Natural killer cell (primary cell): ENCODE measurements around the gene THPO. TPM values are rescaled to one million over a fixed set of nuclear protein-coding genes. Genes with fewer than 3 reads are reported as not detected.
A peak's percentile ranks its signal among the peaks of the same experiment; 100 is the strongest.

Experiments used
- ATAC-seq, 3 donors: fragments of 150-1000 bp in 2 of 3; fragments of 200-7000 bp in 1 of 3; cut with Tn5 transposase; 1 replicate in 1 of 3; 2 replicates in 2 of 3; pipeline ENCODE4 v1.10.0; 2021; ENCODE audit warnings: mild to moderate bottlenecking in 2 of 3, moderate library complexity in 2 of 3
- DNase-seq, 2 donors: peaks; one replicate each; pipeline versions ENCODE4 v3.0.0 to v3.0.0-alpha.2; 2013 to 2021; ENCODE audit warnings: mixed read lengths in 1 of 2
- H3K27ac ChIP-seq: one replicate; pipeline ENCODE4 v1.5.1; 2013; ENCODE audit warnings: mild to moderate bottlenecking, low read length
- H3K27me3 ChIP-seq: one replicate; pipeline ENCODE4 v1.6.1; 2013; ENCODE audit warnings: low read length; ENCODE audit not compliant: control insufficient read depth, insufficient read depth
- H3K36me3 ChIP-seq: one replicate; pipeline ENCODE4 v1.6.1; 2013; ENCODE audit warnings: low read length; ENCODE audit not compliant: control insufficient read depth, insufficient read depth
- H3K4me1 ChIP-seq: one replicate; pipeline ENCODE4 v1.6.1; 2013; ENCODE audit warnings: low read length; ENCODE audit not compliant: control insufficient read depth, insufficient read depth
- H3K4me3 ChIP-seq: one replicate; pipeline ENCODE4 v1.5.1; 2013; ENCODE audit warnings: low read length
- H3K9me3 ChIP-seq: one replicate; pipeline ENCODE4 v1.6.1; 2013; ENCODE audit warnings: low read length; ENCODE audit not compliant: control insufficient read depth, insufficient read depth
- H3K27ac Mint-ChIP-seq, 2 donors: one replicate each; pipeline ENCODE4 v1.8.0; 2022; ENCODE audit warnings: mild to moderate bottlenecking in 2 of 2, mixed read lengths in 2 of 2, moderate library complexity in 1 of 2
- H3K27me3 Mint-ChIP-seq, 2 donors: one replicate each; pipeline ENCODE4 v1.8.0; 2022; ENCODE audit warnings: low read depth in 2 of 2, mixed read lengths in 2 of 2
- H3K36me3 Mint-ChIP-seq: one replicate; pipeline ENCODE4 v1.8.0; 2022; ENCODE audit warnings: mixed read lengths
- H3K4me1 Mint-ChIP-seq, 2 donors: one replicate each; pipeline ENCODE4 v1.8.0; 2022; ENCODE audit warnings: mixed read lengths in 2 of 2
- H3K4me3 Mint-ChIP-seq: one replicate; pipeline ENCODE4 v1.8.0; 2022; ENCODE audit warnings: mild to moderate bottlenecking, moderate library complexity, mixed read lengths
- H3K9me3 Mint-ChIP-seq, 2 donors: one replicate each; pipeline ENCODE4 v1.8.0; 2022; ENCODE audit warnings: mixed read lengths in 2 of 2
- CTCF ChIP-seq: fragments of 200-600 bp; IDR thresholded peaks from one replicate; pipeline ENCODE4 v1.8.0; 2022; ENCODE audit warnings: antibody characterized with exemption
- WGBS: methylation state at CpG from one replicate; pipeline ENCODE4 v1.1.7; 2013; ENCODE audit warnings: missing lambda C conversion rate; ENCODE audit not compliant: insufficient coverage; 5-methylcytosine and 5-hydroxymethylcytosine counted together
- intact Hi-C: fragments of 100-400 bp; cut with micrococcal nuclease; formaldehyde crosslinking; loops from one replicate; pipeline ENCODE4 v1.14.2; 2022
- total RNA-seq, 4 donors: library from RNA; stranded (reverse); fragments of 120-200 nt in 1 of 4; gene quantifications; one replicate each; pipeline versions ENCODE4 v1.2.3 to v1.2.4, GENCODE V29; 2013 to 2022

The THPO gene
- total RNA-seq, 3 donors from 2014 or later (not counting 1 experiment from before 2014, with no cell fraction given) = not detected

- Mint-ChIP-seq H3K9me3 (no peaks in the 10 kb centered on the region), H3K4me1 (peaks cover 0 to 20% of the 10 kb centered on the region in 2 donors), H3K27me3 (peaks cover 37 to 68% of the 10 kb centered on the region in 2 donors), H3K27ac (no peak overlapping the region), H3K4me3 (peak overlapping the region; percentile 71), H3K36me3 (no peaks in the 10 kb centered on the region)
- Histone ChIP-seq H3K4me3 (no peak overlapping the region), H3K27ac (no peak overlapping the region), H3K9me3 (no peaks in the 10 kb centered on the region), H3K4me1 (peaks cover 14% of the 10 kb centered on the region), H3K36me3 (no peaks in the 10 kb centered on the region), H3K27me3 (peaks cover 23% of the 10 kb centered on the region)
- 4% methylated on average over 40 of the region's 42 CpGs for WGBS
- DNase-seq = peak in 1 of 2 donors; percentile 41
- TF ChIP-seq CTCF = no peak
- intact Hi-C loops = no loop called here
- ATAC-seq = peak in 2 of 3 donors; percentile 60 to 71
These were observed 2.7 kb upstream of the THPO start for GRCh38 chr3:184380627-184381260.

DNA sequence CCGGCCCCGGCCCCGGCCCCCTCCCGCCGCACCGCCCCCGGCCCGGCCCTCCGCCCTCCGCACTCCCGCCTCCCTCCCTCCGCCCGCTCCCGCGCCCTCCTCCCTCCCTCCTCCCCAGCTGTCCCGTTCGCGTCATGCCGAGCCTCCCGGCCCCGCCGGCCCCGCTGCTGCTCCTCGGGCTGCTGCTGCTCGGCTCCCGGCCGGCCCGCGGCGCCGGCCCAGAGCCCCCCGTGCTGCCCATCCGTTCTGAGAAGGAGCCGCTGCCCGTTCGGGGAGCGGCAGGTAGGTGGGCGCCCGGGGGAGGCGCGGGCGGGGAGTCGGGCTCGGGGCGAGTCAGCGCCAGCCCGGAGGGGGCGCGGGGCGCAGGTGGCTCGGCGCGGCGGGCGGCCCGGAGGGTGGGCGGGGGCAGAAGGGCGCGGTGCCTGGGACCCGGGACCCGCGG is 2.2 kb upstream of the THPO start:
- Histone ChIP-seq H3K27me3 (peaks cover 23% of the 10 kb centered on the region), H3K4me3 (no peak overlapping the region), H3K36me3 (no peaks in the 10 kb centered on the region), H3K9me3 (no peaks in the 10 kb centered on the region), H3K27ac (no peak overlapping the region), H3K4me1 (peaks cover 14% of the 10 kb centered on the region)
- peaks cover 43 to 73% of the 10 kb centered on the region in 2 donors for H3K27me3 Mint-ChIP-seq
- no peak for TF ChIP-seq CTCF
- no peaks in the 10 kb centered on the region for H3K9me3 Mint-ChIP-seq
- ATAC-seq (peak in 2 of 3 donors; percentile 60 to 64), DNase-seq (peak in 1 of 2 donors; percentile 44)
- intact Hi-C loops = no loop called here
- peaks cover 0 to 20% of the 10 kb centered on the region in 2 donors for H3K4me1 Mint-ChIP-seq
- WGBS = under 1% methylated on average over 55 of the region's 62 CpGs
- no peak overlapping the region for H3K27ac Mint-ChIP-seq
- H3K36me3 Mint-ChIP-seq = no peaks in the 10 kb centered on the region
- no peak overlapping the region for H3K4me3 Mint-ChIP-seq

DNA sequence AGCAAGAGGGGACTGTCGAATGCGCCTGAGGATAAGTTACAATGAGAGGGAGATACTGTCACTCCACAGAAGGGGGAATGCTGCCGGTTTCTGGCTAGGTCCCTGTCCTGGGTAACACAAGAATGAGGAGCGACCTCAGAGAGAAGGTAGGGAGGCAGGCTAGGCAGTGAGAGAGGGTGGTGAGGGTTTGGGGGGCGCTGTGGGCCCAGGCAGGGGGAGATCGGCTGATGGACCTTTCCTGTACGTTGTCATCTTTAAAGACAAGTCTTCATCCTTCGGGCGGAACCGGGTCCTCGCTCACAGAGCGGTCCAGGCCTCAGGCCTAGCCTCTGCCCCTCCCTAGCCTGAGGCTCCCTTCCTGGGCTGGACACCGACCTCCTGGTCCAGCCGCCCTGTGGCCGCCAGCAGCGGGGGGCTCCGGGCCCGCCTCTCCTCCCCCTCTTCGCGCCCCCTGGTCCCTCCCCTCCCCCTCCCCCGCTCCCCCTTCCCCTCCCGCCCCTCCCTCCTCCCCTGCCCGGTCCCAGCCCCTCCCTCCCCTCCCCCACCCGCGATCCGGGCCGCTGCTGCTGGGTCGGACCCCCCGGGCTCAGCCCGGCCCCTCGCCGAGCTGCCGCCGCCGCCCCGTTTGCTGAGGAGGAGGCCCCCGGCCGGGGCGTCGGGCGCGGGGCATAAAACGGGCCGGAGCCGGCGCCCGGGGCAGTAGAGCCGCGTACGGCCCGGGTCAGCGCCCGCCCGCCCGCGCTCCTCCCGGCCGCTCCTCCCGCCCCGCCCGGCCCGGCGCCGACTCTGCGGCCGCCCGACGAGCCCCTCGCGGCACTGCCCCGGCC is 1.6 kb upstream of the THPO start, which contains the start of gene CHRD:
Gene CHRD (plus strand): TSS at position 697 of the 827 bp plus-strand sequence. CDS start 265 bp downstream, outside the sequence.
- peaks cover 23% of the 10 kb centered on the region for H3K27me3 ChIP-seq
- peak in 1 of 3 donors; percentile 17 for ATAC-seq
- WGBS = 20% methylated on average over 60 of the region's 71 CpGs
- H3K36me3 Mint-ChIP-seq = no peaks in the 10 kb centered on the region
- intact Hi-C loops = no loop called here
- no peak within 1 kb of the TSS for H3K4me3 ChIP-seq
- no peak within 1 kb of the TSS for H3K27ac Mint-ChIP-seq
- H3K27ac ChIP-seq = no peak within 1 kb of the TSS
- no peaks in the 10 kb centered on the region for H3K9me3 Mint-ChIP-seq
- H3K36me3 ChIP-seq = no peaks in the 10 kb centered on the region
- H3K4me1 Mint-ChIP-seq = peaks cover 0 to 20% of the 10 kb centered on the region in 2 donors
- peaks cover 14% of the 10 kb centered on the region for H3K4me1 ChIP-seq
- H3K9me3 ChIP-seq = no peaks in the 10 kb centered on the region
- peaks cover 47 to 74% of the 10 kb centered on the region in 2 donors for H3K27me3 Mint-ChIP-seq
- H3K4me3 Mint-ChIP-seq = peak within 1 kb of the TSS; percentile 83
- TF ChIP-seq CTCF = no peak
- DNase-seq = no peak
